ENCODE data around the gene OCA2. TPM values are rescaled to one million over a fixed set of nuclear protein-coding genes. Genes with fewer than 3 reads are reported as not detected.

OCA2 gene
- total RNA-seq, 1 experiment from 2014 or later: not detected

DNA sequence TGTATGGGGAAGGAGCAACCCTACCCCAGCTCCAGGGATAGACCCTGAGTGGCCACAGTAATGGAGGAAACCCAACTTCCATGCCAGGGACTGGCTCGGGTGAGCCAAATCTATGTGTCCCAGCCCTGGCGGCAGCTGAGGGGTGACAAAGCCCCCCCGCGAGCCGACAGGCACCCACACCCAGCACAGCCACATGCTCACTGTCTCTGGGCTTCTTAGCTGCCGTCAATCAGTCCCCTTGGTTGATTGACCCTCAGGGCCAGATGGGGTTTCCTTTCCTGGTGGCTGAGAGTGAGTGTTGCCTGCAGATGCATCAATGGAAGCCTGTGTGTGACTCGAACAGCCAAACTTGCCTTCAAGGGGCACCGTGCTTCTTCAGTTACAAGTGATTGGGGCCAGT lies 2.1 kb upstream of the OCA2 start:
- BruUV-seq (replicated peaks): no TSS peak
- DNase-seq (ENCODE audit: unreplicated experiment): no peak
- intact Hi-C loops (cut with micrococcal nuclease): no loop called here
- Mint-ChIP-seq H3K4me3 (ENCODE audit: unreplicated experiment) (no peak overlapping the region), H3K27ac (ENCODE audit: low read depth, unreplicated experiment) (no peak overlapping the region), H3K9me3 (ENCODE audit: unreplicated experiment) (peaks cover 19% of the 10 kb centered on the region), H3K4me1 (ENCODE audit: insufficient read depth, unreplicated experiment) (no peaks in the 10 kb centered on the region), H3K36me3 (ENCODE audit: insufficient read depth, unreplicated experiment) (no peaks in the 10 kb centered on the region), H3K27me3 (ENCODE audit: insufficient read depth, unreplicated experiment) (no peaks in the 10 kb centered on the region)
- TF ChIP-seq, protein P1, sequence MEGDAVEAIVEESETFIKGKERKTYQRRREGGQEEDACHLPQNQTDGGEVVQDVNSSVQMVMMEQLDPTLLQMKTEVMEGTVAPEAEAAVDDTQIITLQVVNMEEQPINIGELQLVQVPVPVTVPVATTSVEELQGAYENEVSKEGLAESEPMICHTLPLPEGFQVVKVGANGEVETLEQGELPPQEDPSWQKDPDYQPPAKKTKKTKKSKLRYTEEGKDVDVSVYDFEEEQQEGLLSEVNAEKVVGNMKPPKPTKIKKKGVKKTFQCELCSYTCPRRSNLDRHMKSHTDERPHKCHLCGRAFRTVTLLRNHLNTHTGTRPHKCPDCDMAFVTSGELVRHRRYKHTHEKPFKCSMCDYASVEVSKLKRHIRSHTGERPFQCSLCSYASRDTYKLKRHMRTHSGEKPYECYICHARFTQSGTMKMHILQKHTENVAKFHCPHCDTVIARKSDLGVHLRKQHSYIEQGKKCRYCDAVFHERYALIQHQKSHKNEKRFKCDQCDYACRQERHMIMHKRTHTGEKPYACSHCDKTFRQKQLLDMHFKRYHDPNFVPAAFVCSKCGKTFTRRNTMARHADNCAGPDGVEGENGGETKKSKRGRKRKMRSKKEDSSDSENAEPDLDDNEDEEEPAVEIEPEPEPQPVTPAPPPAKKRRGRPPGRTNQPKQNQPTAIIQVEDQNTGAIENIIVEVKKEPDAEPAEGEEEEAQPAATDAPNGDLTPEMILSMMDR (IDR thresholded peaks at IDR 0.05; ENCODE audit: unreplicated experiment): no peak
- POLR2A ChIA-PET: no interaction called here
- CTCF ChIA-PET: no interaction called here

DNA sequence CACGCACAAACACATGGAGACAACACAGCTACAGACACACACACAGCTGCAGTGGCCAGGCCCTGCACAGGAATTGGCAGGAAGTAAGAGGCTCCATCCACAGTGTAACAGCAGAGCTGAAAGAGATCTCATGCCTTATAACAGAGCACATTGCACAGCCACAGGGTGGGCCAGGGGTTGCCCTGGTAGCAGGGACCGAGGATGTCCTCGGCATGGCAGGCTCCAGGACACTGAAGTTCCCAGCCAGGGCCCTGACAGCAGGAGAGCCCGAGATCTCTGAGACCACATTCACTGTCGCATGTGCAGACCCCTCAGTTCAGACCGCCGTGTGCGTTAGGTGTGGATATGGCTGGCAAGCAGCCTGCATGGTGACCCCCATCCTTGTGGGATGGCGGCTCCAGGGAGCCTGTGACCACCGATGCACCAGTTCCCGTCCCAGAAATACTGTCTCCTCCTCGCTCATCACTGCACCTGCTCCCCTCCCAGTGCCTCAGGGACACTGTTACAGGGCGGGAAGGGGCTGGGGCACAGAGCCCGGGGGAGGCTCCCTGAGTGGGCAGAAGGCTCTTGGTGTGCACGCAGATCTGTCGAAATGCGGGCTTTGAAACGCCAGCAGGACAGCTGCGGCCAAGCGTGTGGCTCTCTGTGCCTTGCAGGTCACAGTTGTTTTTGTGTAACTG lies 1.5 kb upstream of the OCA2 start:
- no peak overlapping the region for H3K4me3 Mint-ChIP-seq (ENCODE audit: unreplicated experiment)
- TF ChIP-seq, protein P1 (IDR thresholded peaks at IDR 0.05; ENCODE audit: unreplicated experiment): no peak
- intact Hi-C loops (cut with micrococcal nuclease): no loop called here
- H3K27ac Mint-ChIP-seq (ENCODE audit: low read depth, unreplicated experiment): no peak overlapping the region
- BruUV-seq (replicated peaks): no TSS peak
- H3K4me1 Mint-ChIP-seq (ENCODE audit: insufficient read depth, unreplicated experiment): no peaks in the 10 kb centered on the region
- POLR2A ChIA-PET: no interaction called here
- H3K9me3 Mint-ChIP-seq (ENCODE audit: unreplicated experiment): peaks cover 19% of the 10 kb centered on the region
- no peaks in the 10 kb centered on the region for H3K36me3 Mint-ChIP-seq (ENCODE audit: insufficient read depth, unreplicated experiment)
- no peak for DNase-seq (ENCODE audit: unreplicated experiment)
- CTCF ChIA-PET: no interaction called here
- no peaks in the 10 kb centered on the region for H3K27me3 Mint-ChIP-seq (ENCODE audit: insufficient read depth, unreplicated experiment)

GRCh38 chr15:28099555-28100140 lies 533 bp upstream of the OCA2 start:
- peaks cover 13% of the 10 kb centered on the region for H3K9me3 Mint-ChIP-seq (ENCODE audit: unreplicated experiment)
- CTCF ChIA-PET: no interaction called here

GRCh38 chr15:28098360-28098765 lies 752 bp downstream of the OCA2 start:
- H3K4me1 Mint-ChIP-seq (ENCODE audit: insufficient read depth, unreplicated experiment): no peaks in the 10 kb centered on the region
- no peaks in the 10 kb centered on the region for H3K36me3 Mint-ChIP-seq (ENCODE audit: insufficient read depth, unreplicated experiment)
- no peak overlapping the region for H3K4me3 Mint-ChIP-seq (ENCODE audit: unreplicated experiment)
- no peak for DNase-seq (ENCODE audit: unreplicated experiment)
- H3K27me3 Mint-ChIP-seq (ENCODE audit: insufficient read depth, unreplicated experiment): no peaks in the 10 kb centered on the region
- CTCF ChIA-PET: interaction anchor here (0.6 kb wide), 2 partner anchors 50 to 1213 kb away, joined by 3 to 6 read pairs; no protein-coding TSS in a partner anchor
- H3K9me3 Mint-ChIP-seq (ENCODE audit: unreplicated experiment): peaks cover 18% of the 10 kb centered on the region
- intact Hi-C loops (cut with micrococcal nuclease): no loop called here
- no peak overlapping the region for H3K27ac Mint-ChIP-seq (ENCODE audit: low read depth, unreplicated experiment)
- BruUV-seq (replicated peaks): no TSS peak
- TF ChIP-seq, protein P1 (IDR thresholded peaks at IDR 0.05; ENCODE audit: unreplicated experiment): no peak
- POLR2A ChIA-PET: no interaction called here

More at GRCh38 chr15:28099555-28100140, 533 bp upstream of the OCA2 start:
- H3K36me3 Mint-ChIP-seq (ENCODE audit: insufficient read depth, unreplicated experiment): no peaks in the 10 kb centered on the region
- no peak overlapping the region for H3K27ac Mint-ChIP-seq (ENCODE audit: low read depth, unreplicated experiment)
- no peaks in the 10 kb centered on the region for H3K27me3 Mint-ChIP-seq (ENCODE audit: insufficient read depth, unreplicated experiment)
- BruUV-seq (replicated peaks): no TSS peak
- H3K4me3 Mint-ChIP-seq (ENCODE audit: unreplicated experiment): no peak overlapping the region
- H3K4me1 Mint-ChIP-seq (ENCODE audit: insufficient read depth, unreplicated experiment): no peaks in the 10 kb centered on the region
- intact Hi-C loops (cut with micrococcal nuclease): no loop called here
- TF ChIP-seq, protein P1 (IDR thresholded peaks at IDR 0.05; ENCODE audit: unreplicated experiment): no peak
- POLR2A ChIA-PET: no interaction called here
- no peak for DNase-seq (ENCODE audit: unreplicated experiment)
